Stimulated activated CD4-positive, alpha-beta T cell treated with anti-CD3 and anti-CD28 coated beads, Interleukin-15, amount 100 ng/mL, for 24 hours (primary cell): Measurements from ENCODE around the gene ICA1.
A peak's percentile ranks its signal among the peaks of the same experiment; 100 is the strongest.
"Not testable (repeated sequence)": the region's sequence is repeated elsewhere in the genome, so short reads cannot be mapped to it uniquely, and the experiment has no call there.

ENCODE experiments used
- DNase-seq: peaks from one replicate; pipeline ENCODE4 v3.0.0-alpha.2; 2020

ICA1 gene

DNA sequence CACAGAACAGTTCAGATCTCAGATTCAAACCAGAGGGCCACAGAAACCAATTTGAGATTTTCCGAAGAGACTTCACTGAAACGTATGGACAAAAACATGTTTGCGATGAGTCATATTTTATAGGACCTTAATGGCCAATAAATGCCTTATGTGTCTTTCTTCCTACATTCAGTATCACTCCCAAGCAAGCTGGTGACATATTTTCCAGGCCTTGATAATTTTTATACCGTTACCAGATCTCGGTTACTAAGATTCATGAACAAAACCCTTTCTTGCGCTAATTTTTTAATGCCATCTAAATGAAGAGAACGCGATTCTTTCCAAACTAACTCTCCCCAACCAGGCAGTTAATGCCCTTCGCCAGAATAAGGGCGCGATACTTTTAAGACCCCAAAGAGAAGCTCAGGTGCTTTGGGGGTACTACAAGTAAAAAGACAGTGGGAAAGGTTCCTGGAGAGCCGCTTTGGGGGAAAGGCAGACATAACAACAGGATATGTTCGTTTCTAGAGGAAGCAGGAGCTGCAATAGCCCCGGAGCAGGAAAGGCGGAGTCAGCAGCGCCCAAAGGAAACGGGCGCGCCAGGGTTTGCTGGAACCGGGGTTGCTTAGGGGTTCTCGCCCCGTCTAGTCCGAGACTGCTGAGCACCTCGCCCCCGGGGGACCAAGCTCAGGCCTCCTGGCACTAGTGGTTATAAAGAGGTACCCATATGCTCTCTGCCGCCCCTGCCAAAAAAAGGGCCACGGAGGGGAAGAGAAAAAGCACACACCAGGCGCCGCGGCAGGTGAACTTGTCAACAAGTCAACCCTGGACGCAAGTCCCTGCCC is 884 bp downstream of the ICA1 start:
- DNase-seq: peak; percentile 47

DNA sequence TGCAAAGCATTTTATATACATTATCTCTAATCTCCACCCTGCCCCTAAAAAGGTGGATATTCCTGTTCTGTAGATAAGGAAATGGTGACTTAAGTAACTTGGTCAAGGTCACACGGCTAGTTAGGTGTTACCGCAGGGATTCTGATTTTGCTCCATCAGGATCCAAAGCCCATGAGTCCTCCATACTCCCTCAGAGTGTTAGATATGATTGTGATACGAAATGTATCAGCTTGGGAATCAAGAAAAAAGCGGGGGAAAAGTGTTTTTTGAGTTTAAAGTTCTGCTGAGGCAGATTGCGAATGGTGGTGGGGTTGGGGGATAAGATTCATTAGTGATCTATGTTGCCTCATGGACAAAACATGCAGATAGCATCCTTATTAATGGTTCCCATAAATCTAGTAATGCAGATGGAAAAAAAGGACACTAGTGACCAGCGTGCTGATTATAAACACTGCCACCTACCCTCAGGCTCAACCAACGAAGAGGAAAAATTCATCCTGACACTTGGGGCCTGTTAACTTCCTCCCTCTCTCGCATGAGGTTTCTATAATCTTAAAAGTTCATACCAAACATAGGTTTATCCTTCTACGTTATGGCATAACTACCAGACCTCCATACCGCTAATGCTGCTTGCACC is 2.3 kb downstream of the ICA1 start:
- DNase-seq: no peak

DNA sequence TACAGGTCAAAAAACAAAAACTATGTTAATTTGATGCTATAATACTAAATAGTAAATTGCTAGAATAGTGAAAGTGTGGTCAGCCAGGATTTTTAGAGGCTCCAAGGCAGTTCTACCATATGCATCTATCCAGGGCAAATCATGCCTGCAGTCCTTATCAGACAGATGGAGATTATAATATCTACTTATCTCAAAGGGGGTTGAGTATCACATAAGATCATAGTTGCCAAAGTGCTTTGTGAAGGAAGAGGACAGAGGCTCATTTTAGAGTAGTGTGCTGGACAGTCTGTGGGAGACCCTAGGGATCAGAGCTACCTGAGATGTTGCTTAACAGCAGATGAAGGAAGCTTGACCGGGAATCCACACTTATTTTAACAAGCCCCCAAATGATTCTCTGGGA is 3.2 kb downstream of the ICA1 start:
- DNase-seq: no peak

DNA sequence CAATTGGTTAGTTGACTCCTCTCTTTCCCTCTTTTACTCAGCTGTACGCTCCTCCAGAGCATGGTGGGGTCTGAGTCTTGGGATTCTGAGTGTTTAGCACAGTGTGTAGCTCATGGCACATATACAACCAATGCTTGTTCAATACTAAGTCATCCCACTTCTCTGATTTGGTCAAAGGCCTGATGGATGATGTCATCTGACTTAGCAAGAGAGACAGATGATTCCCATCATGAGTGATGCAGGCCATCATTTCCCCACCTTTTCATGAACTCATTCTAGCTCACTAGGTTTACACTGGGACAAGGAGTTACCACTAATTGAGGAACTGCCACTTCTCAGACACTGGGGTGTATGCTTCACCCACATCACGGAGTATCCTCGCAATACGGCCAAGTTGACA is 3.8 kb downstream of the ICA1 start:
- no peak for DNase-seq

DNA sequence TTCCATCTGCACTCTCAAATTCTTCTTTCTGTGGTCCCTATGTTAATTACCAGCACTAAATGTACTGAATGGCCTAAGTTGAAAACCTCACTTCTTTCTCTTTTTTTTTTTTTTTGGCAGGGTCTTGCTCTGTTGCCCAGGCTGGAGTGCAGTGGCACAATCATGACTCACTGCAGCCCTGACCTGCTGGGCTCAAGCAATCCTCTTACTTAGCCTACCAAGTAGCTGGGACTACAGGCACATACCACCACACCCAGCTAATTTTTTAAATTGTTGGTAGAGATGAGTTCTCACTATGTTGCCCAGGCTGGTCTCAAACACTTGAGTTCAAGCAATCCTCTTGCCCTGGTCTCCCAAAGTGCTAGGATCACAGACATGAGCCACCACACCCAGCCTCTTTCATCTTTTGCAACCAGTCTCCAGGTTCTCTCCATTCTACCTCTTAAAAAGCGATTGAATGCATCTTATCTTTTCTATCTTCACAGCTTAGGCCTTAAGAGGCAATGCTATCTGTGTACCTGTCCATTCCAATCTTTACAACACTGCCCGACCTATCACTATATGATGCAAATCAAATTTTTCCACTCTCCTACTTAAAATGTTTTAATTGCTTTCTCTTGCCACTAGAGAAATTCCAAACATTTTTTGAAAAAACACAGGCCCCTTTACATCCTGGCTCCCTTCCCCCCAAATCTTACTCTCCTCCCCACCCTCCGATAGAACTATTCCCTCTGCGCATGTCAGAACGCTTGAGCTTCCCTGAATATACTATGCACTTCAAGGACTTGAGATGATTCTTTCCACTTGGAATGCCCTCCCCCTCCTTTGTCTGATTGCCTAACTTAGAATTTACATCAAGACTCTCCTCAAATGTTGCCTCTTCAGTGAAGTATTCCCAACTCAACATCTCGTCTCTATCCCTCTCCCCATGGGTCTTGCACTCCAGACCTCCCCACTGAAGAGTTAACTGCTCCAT is 6.0 kb downstream of the ICA1 start:
- no peak for DNase-seq

DNA sequence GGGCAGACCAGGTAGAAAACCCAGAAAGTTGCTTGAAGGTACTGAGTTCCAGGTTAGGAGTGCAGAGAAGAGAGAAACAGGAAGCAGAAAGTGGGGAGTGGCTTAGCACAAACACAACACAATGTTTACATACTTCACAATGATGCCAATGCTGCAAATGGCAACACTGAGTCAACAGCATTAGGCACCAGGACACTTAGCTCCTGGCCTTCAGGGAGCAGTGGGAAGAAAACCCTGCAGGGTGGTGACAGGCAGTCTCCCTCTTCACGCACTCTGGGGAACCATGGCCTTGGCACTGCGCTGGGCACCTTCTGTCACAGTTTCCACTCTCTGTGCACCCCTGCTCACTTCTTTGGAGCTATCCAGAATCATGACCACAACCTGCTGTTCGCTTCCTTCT is 7.3 kb downstream of the ICA1 start:
- DNase-seq: no peak

DNA sequence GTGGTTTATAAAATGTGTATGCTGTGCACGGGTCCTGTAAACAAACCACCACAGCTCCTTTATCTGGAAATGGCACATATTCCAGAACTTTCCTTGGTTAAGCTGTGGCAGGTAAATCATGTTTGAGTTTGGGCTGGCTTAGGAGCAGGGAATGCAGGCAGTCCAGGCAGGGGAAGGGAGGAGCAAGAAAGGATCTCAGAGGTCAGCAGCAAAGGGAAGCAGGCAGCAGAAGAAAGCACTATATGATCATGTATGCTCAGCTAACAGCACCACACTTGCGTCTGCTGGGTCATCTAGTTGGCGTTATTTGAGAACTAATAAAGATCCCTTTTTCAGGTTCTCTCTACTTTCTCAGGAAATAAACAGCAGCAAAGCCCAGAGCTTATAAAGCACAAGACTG is 7.8 kb downstream of the ICA1 start:
- no peak for DNase-seq

DNA sequence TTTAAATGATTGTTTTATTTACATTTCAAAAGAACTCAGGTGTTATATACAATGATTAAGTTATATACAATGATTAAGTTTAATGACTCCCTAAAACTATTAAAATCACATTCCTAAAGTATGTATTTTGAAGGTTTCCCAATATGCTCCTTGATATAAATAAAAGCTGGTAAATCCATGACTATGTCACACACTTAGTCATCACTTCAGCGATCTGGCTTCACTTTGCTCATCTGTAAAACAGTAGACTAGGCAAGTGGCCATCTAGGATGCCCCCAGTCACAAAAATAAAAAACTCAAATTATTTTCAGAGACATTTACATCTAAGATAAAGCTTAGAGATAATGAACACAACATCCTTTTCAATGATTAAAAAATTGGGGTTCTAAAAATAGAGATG is 10.8 kb downstream of the ICA1 start:
- DNase-seq: no peak

DNA sequence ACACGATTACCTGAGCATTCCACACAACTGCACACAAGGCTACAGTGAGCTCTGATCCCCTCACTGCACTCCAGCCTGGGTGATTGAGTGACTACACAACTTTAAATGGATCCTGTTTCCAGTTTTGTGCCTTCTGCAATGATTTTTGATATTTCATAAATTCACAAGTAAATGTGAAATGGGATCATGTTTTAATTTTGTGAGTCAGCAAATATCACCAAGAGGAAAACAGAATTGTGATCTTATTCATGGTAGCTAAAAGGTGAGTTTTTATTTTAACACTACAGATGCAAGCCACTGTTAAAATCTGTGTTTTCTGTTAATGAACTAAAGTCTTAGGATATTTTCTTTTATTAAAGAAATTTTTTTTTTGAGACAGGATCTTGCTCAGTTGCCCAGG is 11.4 kb downstream of the ICA1 start:
- DNase-seq: no peak

DNA sequence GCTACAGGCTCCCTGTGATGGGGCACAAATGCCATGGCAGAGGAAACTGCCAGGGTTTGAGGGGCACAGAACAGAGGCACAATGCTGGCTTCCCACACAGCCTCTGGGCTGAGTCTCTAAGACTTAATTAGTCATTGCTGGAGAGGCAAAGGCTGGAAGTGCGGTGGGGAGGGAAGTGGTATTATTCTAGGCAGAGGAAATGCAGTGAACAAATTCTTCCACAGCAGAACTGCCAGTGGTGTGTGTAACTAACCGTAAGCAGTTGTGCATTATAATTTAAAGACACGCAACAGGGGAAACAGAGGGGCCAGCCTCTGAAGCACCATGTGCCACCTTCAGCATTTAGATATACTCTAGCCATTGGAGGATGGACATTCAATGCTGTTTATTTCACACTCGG is 12.8 kb downstream of the ICA1 start:
- DNase-seq: peak; percentile 16

DNA sequence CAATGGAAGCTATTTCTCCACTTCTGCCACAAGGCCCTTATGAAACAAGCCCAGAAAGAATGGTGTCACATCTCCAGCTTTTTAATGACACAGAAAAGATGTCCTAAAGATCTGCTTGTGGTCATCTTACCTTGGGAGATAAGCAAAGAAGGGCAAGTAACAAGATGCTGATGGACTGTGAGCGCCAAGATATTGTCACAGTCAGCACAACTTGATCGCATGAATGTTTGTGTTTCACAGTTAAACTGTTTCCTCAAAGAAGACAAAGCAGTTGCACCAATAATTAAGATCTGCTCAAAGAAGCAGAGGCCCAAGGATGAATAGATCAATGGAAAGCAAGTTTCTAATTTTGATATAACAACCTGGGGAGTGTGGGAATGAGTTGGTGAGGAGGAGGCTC is 15.9 kb downstream of the ICA1 start:
- no peak for DNase-seq

DNA sequence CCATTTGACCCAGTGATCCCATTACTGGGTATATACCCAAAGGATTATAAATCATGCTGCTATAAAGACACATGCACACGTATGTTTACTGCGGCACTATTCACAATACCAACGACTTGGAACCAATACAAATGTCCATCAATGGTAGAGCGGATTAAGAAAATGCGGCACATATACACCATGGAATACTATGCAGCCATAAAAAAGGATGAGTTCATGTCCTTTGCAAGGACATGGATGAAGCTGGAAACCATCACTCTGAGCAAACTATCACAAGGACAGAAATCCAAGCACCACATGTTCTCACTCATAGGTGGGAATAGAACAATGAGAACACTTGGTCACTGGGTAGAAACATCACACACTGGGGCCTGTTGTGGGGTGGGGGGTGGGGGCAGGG is 16.9 kb downstream of the ICA1 start:
- DNase-seq: not testable (repeated sequence)

DNA sequence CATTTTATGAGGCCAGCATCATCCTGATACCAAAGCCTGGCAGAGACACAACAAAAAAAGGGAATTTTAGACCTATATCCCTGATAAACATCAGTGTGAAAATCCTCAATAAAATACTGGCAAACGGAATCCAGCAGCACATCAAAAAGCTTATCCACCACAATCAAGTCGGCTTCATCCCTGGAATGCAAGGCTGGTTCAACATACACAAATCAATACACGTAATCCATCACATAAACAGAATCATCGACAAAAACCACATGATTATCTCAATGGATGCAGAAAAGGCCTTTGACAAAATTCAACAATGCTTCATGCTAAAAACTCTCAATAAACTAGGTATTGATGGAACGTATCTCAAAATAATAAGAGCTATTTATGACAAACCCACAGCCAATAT is 18.9 kb downstream of the ICA1 start:
- DNase-seq: not testable (repeated sequence)

DNA sequence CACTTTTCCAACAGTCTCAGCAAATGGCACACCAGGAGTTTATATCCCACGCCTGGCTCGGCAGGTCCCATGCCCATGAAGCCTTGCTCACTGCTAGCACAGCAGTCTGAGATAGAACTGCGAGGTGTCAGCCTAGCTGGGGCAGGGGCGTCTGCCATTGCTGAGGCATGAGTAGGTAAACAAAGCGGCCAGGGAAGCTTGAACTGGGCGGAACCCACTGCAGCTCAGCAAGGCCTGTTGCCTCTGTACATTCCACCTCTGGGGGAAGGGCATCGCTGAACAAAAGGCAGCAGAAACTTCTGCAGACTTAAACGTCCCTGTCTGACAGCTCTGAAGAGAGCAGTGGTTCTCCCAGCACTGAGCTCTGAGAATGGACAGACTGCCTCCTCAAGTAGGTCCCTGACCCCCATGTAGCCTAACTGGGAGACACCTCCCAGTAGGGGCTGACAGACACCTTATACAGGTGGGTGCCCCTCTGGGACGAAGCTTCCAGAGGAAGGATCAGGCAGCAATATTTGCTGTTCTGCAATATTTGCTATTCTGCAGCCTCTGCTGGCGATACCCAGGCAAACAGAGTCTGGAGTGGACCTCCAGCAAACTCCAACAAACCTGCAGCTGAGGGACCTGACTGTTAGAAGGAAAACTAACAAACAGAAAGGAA is 22.1 kb downstream of the ICA1 start:
- not testable (repeated sequence) for DNase-seq

DNA sequence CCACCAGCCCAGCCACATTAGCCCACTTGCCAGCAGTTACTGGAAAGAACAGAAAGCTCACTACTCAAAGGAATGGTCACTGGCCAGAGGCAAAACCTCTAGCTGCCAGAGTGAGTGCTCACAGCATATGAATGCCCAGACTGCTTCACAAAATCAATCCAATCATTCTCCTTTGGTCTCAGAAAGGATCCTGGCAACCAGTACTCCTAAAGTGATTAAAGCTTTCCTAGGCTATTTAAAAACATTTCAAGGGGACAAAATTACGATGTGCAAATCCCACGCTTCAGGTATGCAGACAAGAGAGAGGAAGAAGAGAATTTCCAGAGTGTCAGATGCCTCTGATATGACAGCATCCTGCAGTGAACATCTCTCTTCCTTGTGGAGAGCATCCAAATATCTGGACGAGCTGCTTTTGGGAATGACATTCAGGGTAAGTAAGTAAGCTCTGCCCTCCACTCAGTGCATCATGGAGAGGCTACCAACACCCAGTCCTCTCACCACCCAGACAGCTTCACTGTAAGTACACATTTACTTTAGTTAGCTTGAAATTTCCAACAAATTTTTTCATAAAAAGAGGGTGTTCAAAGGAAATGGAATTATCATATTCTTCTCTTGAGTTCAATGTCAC is 25.1 kb downstream of the ICA1 start:
- no peak for DNase-seq

DNA sequence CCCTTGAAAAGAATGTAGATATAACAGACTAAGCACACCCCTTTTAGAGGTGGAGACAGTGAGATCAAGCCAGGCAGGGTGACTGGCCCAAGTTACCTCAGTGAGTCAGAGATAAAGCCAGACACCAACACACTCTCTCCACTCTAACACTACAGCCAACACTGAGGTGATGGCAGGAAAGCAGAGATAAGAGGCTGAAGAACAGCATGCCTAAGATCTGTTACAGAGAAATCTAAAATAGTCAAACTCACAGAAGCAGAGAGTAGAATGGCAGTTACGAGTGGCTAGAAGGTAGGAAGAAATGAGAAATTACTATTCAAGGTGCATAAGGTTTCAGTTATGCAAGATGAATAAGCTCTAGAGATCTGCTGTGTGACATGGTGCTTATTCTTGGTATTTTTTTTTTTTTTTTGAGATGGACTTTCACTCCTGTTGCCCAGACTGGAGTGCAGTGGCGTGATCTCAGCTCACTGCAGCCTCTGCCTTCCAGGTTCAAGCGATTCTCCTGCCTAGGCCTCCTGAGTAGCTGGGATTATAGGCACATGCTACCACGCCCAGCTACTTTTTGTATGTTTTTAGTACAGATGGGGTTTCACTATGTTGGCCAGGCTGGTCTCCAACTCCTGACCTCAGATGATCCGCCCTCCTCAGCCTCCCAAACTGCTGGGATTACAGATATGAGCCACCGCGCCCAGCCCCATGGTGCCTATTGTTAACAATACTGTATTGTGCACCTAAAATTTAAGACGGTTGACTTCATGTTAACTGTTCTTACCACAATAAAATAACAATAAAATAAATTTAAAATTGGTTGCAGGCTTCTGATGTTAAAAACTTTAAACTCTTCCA is 28.7 kb downstream of the ICA1 start:
- no peak for DNase-seq

DNA sequence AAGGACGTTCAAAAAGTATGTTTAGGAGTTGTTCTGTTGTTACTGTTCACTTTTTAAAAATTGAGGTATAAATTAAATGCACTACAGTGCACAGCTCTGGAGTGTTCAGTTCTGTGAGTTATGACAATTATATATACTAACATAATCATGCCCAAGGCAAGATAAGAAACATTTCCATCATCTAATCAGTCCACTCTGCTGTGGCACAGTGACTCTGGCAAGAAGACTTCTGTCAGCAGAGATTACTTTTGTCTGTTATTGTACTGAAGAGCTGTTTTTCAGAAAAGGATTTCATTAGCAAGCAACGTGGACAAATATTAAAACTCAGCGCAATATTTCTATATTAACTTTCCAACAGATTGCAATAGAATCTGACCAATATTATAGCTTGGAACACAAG is 32.0 kb downstream of the ICA1 start:
- DNase-seq: no peak

DNA sequence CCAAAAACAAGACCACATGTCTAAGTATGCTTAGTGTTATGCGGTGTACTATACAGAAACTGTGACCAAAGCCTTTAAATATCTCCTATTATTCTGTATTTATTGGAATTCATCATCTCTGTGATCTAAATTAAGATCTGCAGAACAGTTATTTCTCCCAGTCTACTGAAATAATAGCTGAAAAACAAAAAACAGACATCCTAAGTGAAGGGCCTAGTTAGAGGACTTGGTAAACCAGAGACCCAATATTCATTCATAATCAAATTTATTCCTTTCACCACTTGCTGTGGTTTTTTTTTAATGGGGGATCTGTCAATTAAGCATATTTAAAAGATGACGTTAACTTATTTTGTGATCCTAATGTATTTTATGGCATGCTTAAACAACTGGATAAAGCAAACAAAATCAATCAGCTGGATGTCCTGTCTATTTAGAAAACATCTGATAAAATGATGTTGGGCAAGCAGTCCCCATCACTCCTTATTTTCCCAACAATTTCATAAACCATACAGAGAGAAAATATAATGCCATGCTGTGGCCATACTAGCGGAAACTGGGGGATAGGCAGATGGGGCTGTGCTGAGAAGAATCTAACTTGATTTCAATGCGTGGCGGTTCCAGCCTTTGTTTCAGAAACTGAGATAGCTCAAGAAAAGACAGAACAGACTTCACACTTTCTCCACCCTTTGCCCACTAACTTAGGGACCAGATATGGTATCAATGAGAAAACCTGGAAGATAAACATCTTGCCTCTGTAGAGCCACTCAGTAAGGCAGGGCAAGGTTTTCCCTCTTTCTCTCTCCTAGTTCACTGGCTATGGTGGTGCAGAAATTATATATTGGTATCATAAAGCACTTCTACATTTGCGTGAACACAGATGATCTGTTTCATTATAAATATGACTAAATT is 32.9 kb downstream of the ICA1 start:
- no peak for DNase-seq

DNA sequence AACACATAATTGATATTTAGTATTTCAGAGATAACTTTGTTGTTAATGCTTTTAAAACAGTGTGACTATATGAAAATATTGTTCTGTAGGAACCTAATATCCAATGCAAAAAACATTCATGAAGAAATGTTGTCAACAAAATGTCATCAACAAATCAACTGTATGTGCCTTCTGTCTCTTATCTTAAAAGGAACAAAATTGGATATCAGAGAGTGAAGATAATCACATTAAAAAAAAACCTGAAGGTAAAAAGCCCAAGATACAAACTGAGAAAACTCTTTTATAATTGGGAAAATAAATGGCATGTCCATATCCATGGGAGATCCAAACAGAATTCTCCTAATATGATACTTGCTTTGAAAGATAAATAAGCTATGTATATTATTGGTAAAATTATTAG is 33.9 kb downstream of the ICA1 start:
- no peak for DNase-seq

DNA sequence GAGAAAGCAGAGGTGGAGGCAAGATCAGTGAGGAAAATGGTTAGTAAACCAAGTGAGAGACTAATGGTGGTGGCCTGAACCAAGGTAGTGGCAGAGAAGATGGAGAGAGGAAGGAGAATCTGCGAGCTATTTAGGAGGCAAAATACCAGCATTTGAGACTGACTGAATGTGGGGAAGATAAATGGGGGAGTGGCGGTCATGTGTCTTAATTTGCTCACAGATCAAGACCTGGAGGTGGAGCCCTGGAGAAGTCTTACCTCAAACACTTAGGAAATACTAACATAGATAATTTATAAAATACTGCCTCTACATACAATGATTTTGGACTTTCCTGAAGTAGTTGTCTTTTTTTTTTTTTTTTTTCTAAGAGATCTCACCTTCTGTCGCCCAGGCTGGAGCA is 34.7 kb downstream of the ICA1 start:
- no peak for DNase-seq
